Keratinocyte (primary cell): ENCODE measurements around the gene NTNG1. TPM values are rescaled to one million over a fixed set of nuclear protein-coding genes. Genes with fewer than 3 reads are reported as not detected.

ENCODE experiments used
- DNase-seq: peaks from one replicate; pipeline ENCODE4 v3.0.0-alpha.2; 2011; ENCODE audit warnings: low read depth, missing footprints, low spot score
- FAIRE-seq: peaks from 2 replicates; lab custom pipeline; 2011; peaks lifted over from hg19 to GRCh38; lab: Jason Lieb, UNC
- H2AFZ ChIP-seq: 2 replicates; pipeline ENCODE4 v1.6.0; 2012; ENCODE audit warnings: low read length, control low read depth, inconsistent platforms; ENCODE audit not compliant: control insufficient read depth
- H3K27ac ChIP-seq: 2 replicates; pipeline ENCODE4 v1.5.1; 2011; ENCODE audit warnings: low read length; ENCODE audit not compliant: control insufficient read depth, insufficient read depth
- H3K27me3 ChIP-seq: 3 replicates; pipeline ENCODE4 v1.6.0; 2011; ENCODE audit warnings: low read length; ENCODE audit not compliant: control insufficient read depth, insufficient read depth; ENCODE audit errors: extremely low read depth
- H3K36me3 ChIP-seq, 2 experiments: 2 replicates in 1 of 2; 3 replicates in 1 of 2; pipeline ENCODE4 v1.5.1; 2011; ENCODE audit warnings: low read length in 2 of 2, mild to moderate bottlenecking in 1 of 2; ENCODE audit not compliant: control insufficient read depth in 2 of 2, insufficient read depth in 2 of 2; ENCODE audit errors: extremely low read depth in 1 of 2
- H3K4me1 ChIP-seq: 3 replicates; pipeline ENCODE4 v1.5.1; 2011; ENCODE audit warnings: low read length; ENCODE audit not compliant: control insufficient read depth, insufficient read depth; ENCODE audit errors: extremely low read depth
- H3K4me2 ChIP-seq: 3 replicates; pipeline ENCODE4 v1.6.0; 2011; ENCODE audit warnings: low read depth, low read length; ENCODE audit not compliant: control insufficient read depth, insufficient read depth; ENCODE audit errors: extremely low read depth
- H3K4me3 ChIP-seq, 3 experiments: fragments of 200-600 bp in 1 of 3; sonication (generic) in 1 of 3; 2 replicates in 2 of 3; 3 replicates in 1 of 3; pipeline ENCODE4 v1.5.1; 2011 to 2016; ENCODE audit warnings: low read length in 3 of 3, mild to moderate bottlenecking in 3 of 3, control low read depth in 2 of 3, inconsistent platforms in 1 of 3, low read depth in 1 of 3, mixed read lengths in 1 of 3, mixed run types in 1 of 3, moderate library complexity in 1 of 3; ENCODE audit not compliant: control insufficient read depth in 2 of 3, insufficient read depth in 2 of 3; ENCODE audit errors: extremely low read depth in 1 of 3
- H3K79me2 ChIP-seq: 2 replicates; pipeline ENCODE4 v1.6.0; 2012; ENCODE audit warnings: low read length; ENCODE audit not compliant: control insufficient read depth, insufficient read depth
- H3K9ac ChIP-seq: 3 replicates; pipeline ENCODE4 v1.6.0; 2011; ENCODE audit warnings: low read length; ENCODE audit not compliant: control insufficient read depth, insufficient read depth; ENCODE audit errors: extremely low read depth
- H3K9me1 ChIP-seq: 3 replicates; pipeline ENCODE4 v1.6.0; 2011; ENCODE audit warnings: low read length; ENCODE audit not compliant: control insufficient read depth, insufficient read depth; ENCODE audit errors: extremely low read depth
- H3K9me3 ChIP-seq: 2 replicates; pipeline ENCODE4 v1.5.1; 2012; ENCODE audit warnings: low read depth, low read length; ENCODE audit not compliant: control insufficient read depth
- H4K20me1 ChIP-seq: 3 replicates; pipeline ENCODE4 v1.6.0; 2011; ENCODE audit warnings: low read length; ENCODE audit not compliant: control insufficient read depth, insufficient read depth; ENCODE audit errors: extremely low read depth
- CTCF ChIP-seq, 3 experiments: IDR thresholded peaks in 1 of 3; conservative IDR thresholded peaks in 1 of 3; optimal IDR thresholded peaks in 1 of 3; 2 replicates in 2 of 3; 3 replicates in 1 of 3; pipeline versions ENCODE3 to v1.5.1; 2011; ENCODE audit warnings: low read length in 3 of 3, mild to moderate bottlenecking in 3 of 3, moderate library complexity in 2 of 3, control low read depth in 1 of 3, inconsistent platforms in 1 of 3; ENCODE audit not compliant: insufficient read depth in 2 of 3; ENCODE audit errors: extremely low read depth in 1 of 3
- EZH2 ChIP-seq: IDR thresholded peaks from one replicate; pipeline ENCODE4 v1.6.1; 2012; ENCODE audit warnings: inconsistent platforms, mild to moderate bottlenecking, low read length, moderate library complexity
- dilution Hi-C: fragments of 300-500 bp; cut with MboI; formaldehyde crosslinking; loops from one replicate; pipeline ENCODE4 v1.7.0; 2020; ENCODE audit warnings: low sequenced_read_pairs; ENCODE audit not compliant: extremely low pct_ligation_motif_present
- polyA plus RNA-seq, 5 experiments: library from polyadenylated mRNA; depleted of rRNA in 3 of 5; stranded (reverse) in 3 of 5; stranded (forward) in 1 of 5; unstranded in 1 of 5; fragments of >200 nt; gene quantifications; 1 replicate in 1 of 5; 2 replicates in 3 of 5; 3 replicates in 1 of 5; pipeline versions ENCODE4 v1.2.1 to v1.2.3, GENCODE V29; 2011 to 2012; ENCODE audit warnings: missing spikeins in 2 of 5, low read depth in 1 of 5, low replicate concordance in 1 of 5

Gene NTNG1
- polyA plus RNA-seq, 1 donor (not counting 4 experiments of a cell fraction or from before 2014, with no cell fraction given), result 8.1 TPM

- no peak for TF ChIP-seq EZH2
- no peak for TF ChIP-seq CTCF (optimal IDR thresholded peaks at IDR 0.05 in 1 of 3, IDR thresholded peaks at IDR 0.05 in 1 of 3, conservative IDR thresholded peaks at IDR 0.05 in 1 of 3; ENCODE audit: extremely low read depth in 1 of 3, insufficient read depth in 2 of 3, low read length in 3 of 3)
- Histone ChIP-seq H3K4me1 (no peaks in the 10 kb centered on the region), H3K9me3 (no peaks in the 10 kb centered on the region), H4K20me1 (no peaks in the 10 kb centered on the region), H3K4me2 (no peak overlapping the region), H3K27me3 (no peaks in the 10 kb centered on the region), H3K9ac (no peak overlapping the region), H3K79me2 (no peaks in the 10 kb centered on the region), H3K36me3 (no peaks in the 10 kb centered on the region), H3K4me3 (no peak overlapping the region), H3K9me1 (no peaks in the 10 kb centered on the region), H2AFZ (no peak overlapping the region), H3K27ac (no peak overlapping the region)
- dilution Hi-C loops, result no loop called here
- no peak for FAIRE-seq
- no peak for DNase-seq
These were observed 303.0 kb downstream of the NTNG1 start for GRCh38 chr1:107443860-107444259.

GRCh38 chr1:107444302-107444701, 303.5 kb downstream of the NTNG1 start:
- DNase-seq, result no peak
- TF ChIP-seq EZH2 (no peak), CTCF (optimal IDR thresholded peaks at IDR 0.05 in 1 of 3, IDR thresholded peaks at IDR 0.05 in 1 of 3, conservative IDR thresholded peaks at IDR 0.05 in 1 of 3; ENCODE audit: extremely low read depth in 1 of 3, insufficient read depth in 2 of 3, low read length in 3 of 3) (no peak)
- Histone ChIP-seq H3K36me3 (no peaks in the 10 kb centered on the region), H3K79me2 (no peaks in the 10 kb centered on the region), H4K20me1 (no peaks in the 10 kb centered on the region), H3K9me3 (no peaks in the 10 kb centered on the region), H3K4me2 (no peak overlapping the region), H3K4me3 (no peak overlapping the region), H3K9ac (no peak overlapping the region), H3K27me3 (no peaks in the 10 kb centered on the region), H2AFZ (no peak overlapping the region), H3K27ac (no peak overlapping the region), H3K9me1 (no peaks in the 10 kb centered on the region), H3K4me1 (no peaks in the 10 kb centered on the region)
- FAIRE-seq, result no peak
- dilution Hi-C loops, result no loop called here
